Osteoblast (primary cell): ENCODE measurements around the gene SPAG6. TPM values are rescaled to one million over a fixed set of nuclear protein-coding genes. Genes with fewer than 3 reads are reported as not detected.

Experiments
- DNase-seq: peaks from one replicate; pipeline ENCODE4 v3.0.0; 2011; ENCODE audit warnings: low spot score, mixed read lengths; ENCODE audit not compliant: insufficient read length; ENCODE audit errors: missing footprints
- H2AFZ ChIP-seq: 2 replicates; pipeline ENCODE4 v1.6.0; 2011; ENCODE audit warnings: mild to moderate bottlenecking, low read length
- H3K27ac ChIP-seq: 2 replicates; pipeline ENCODE4 v1.5.1; 2011; ENCODE audit warnings: mild to moderate bottlenecking, low read depth, low read length, moderate library complexity
- H3K27me3 ChIP-seq: 2 replicates; pipeline ENCODE4 v1.6.0; 2012; ENCODE audit warnings: mild to moderate bottlenecking, control low read depth, inconsistent platforms, low read length, moderate library complexity; ENCODE audit not compliant: insufficient read depth
- H3K36me3 ChIP-seq: 2 replicates; pipeline ENCODE4 v1.5.1; 2011; ENCODE audit warnings: mild to moderate bottlenecking, low read length, control low read depth, moderate library complexity; ENCODE audit not compliant: insufficient read depth
- H3K4me1 ChIP-seq: 2 replicates; pipeline ENCODE4 v1.5.1; 2011; ENCODE audit warnings: mild to moderate bottlenecking, low read length, control low read depth, moderate library complexity; ENCODE audit not compliant: insufficient read depth
- H3K4me2 ChIP-seq: 2 replicates; pipeline ENCODE4 v1.6.0; 2011; ENCODE audit warnings: mild to moderate bottlenecking, low read length; ENCODE audit not compliant: insufficient read depth
- H3K4me3 ChIP-seq: fragments of 200-600 bp; sonication (generic); 3 replicates; pipeline ENCODE4 v1.5.1; 2012; ENCODE audit warnings: mild to moderate bottlenecking, low read length, inconsistent platforms; ENCODE audit not compliant: insufficient read depth
- H3K79me2 ChIP-seq: 2 replicates; pipeline ENCODE4 v1.6.0; 2012; ENCODE audit warnings: mild to moderate bottlenecking, low read length, control low read depth, inconsistent platforms; ENCODE audit not compliant: insufficient read depth
- H3K9me3 ChIP-seq: 2 replicates; pipeline ENCODE4 v1.5.1; 2011; ENCODE audit warnings: low read depth, low read length, control low read depth
- H4K20me1 ChIP-seq: 2 replicates; pipeline ENCODE4 v1.6.0; 2012; ENCODE audit warnings: mild to moderate bottlenecking, low read length, control low read depth; ENCODE audit not compliant: insufficient read depth
- CTCF ChIP-seq: IDR thresholded peaks from 2 replicates; pipeline ENCODE4 v1.5.1; 2011; ENCODE audit warnings: mild to moderate bottlenecking, low read depth, low read length, moderate library complexity; ENCODE audit errors: extremely low read depth
- total RNA-seq: library from RNA; depleted of rRNA; stranded (reverse); fragments of >200 nt; gene quantifications from 2 replicates; pipeline ENCODE4 v1.2.3, GENCODE V29; 2012

Gene SPAG6
- total RNA-seq, 1 donor, result not detected

DNA sequence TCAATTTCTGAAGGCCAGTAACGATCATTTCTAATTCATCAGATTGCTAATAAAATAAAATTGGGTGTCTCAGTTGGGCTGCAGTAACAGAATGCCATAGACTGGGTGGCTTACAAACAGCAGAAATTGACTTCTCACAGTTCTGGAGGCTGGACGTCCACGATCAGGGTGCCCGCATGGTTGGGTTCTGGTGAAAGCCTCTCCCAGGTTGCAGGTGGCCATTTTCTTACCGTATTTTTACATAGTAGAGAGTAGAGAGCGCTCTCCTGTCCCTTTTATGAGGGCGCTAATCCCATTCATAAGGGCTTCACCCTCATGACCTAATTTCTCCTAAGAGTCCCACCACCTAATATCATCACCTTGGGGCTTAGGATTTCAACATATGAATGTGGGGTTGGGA lies 106.0 kb downstream of the SPAG6 start:
- Histone ChIP-seq H3K36me3 (no peaks in the 10 kb centered on the region), H3K27ac (no peak overlapping the region), H3K27me3 (peaks cover 5% of the 10 kb centered on the region), H3K4me1 (no peaks in the 10 kb centered on the region), H3K4me2 (no peak overlapping the region), H2AFZ (no peak overlapping the region), H4K20me1 (no peaks in the 10 kb centered on the region), H3K4me3 (no peak overlapping the region), H3K79me2 (no peaks in the 10 kb centered on the region), H3K9me3 (no peaks in the 10 kb centered on the region)
- no peak for TF ChIP-seq CTCF
- DNase-seq, result no peak

DNA sequence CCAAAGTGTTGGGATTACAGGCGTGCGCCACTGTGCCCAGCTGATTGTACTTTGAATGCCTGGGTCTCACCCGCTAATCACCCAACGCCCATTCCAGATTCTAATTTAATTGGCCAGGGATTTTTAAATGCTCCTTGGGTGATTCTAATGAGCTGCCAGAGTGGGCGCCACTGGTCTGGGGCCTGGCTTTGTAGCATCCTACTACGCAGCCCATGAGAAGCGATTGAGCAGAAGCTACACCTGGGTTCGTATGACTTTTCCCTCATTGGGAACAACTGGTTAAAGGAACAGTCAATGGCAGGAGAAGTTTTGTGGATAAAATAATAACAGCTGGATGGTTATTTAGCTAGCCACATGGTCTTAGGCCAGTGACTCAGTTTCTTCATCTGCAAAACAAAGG lies 108.0 kb downstream of the SPAG6 start:
- Histone ChIP-seq H3K4me1 (no peaks in the 10 kb centered on the region), H3K36me3 (no peaks in the 10 kb centered on the region), H3K4me2 (no peak overlapping the region), H3K9me3 (no peaks in the 10 kb centered on the region), H2AFZ (no peak overlapping the region), H3K79me2 (no peaks in the 10 kb centered on the region), H3K27me3 (peaks cover 5% of the 10 kb centered on the region), H3K4me3 (no peak overlapping the region), H3K27ac (no peak overlapping the region), H4K20me1 (no peaks in the 10 kb centered on the region)
- no peak for DNase-seq
- no peak for TF ChIP-seq CTCF

DNA sequence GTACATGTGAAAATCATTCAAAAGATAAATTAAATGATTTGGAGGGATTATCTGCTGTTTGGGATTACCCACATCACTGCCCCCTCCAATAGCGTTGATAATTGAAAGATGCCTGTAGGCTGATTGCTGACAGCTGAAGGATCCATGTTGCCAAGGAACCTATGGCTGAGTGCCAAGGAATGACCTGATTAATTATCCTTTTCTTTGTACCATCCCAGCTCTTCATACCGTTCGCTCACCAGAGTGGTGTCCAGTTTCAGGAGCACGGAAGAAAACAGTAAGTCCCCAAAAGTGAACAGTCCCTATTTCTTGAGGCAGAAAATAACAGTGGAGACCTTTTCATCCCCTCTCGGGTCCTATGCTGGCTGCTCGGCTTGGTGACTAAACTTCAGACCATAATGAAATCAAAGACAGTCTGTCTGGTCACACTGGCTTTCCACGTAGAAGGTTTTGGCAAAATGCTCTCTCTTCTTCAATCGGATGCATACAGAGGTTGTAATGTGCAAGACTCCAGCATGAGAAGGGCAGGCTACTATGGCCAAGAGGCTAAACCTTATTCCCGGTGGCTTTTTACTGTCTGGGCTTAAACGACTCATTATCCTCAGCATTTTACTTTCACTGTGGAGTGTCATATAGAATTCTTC lies 108.8 kb downstream of the SPAG6 start:
- Histone ChIP-seq H4K20me1 (no peaks in the 10 kb centered on the region), H3K36me3 (no peaks in the 10 kb centered on the region), H3K9me3 (no peaks in the 10 kb centered on the region), H3K27ac (no peak overlapping the region), H2AFZ (peak overlapping the region; percentile 33), H3K4me1 (no peaks in the 10 kb centered on the region), H3K27me3 (no peaks in the 10 kb centered on the region), H3K4me2 (peak overlapping the region; percentile 15), H3K79me2 (no peaks in the 10 kb centered on the region), H3K4me3 (no peak overlapping the region)
- no peak for TF ChIP-seq CTCF
- DNase-seq, result no peak

- Histone ChIP-seq H3K4me1 (no peaks in the 10 kb centered on the region), H3K27ac (no peak overlapping the region), H3K4me3 (no peak overlapping the region), H3K4me2 (no peak overlapping the region), H4K20me1 (no peaks in the 10 kb centered on the region), H3K27me3 (no peaks in the 10 kb centered on the region), H3K79me2 (no peaks in the 10 kb centered on the region), H3K36me3 (no peaks in the 10 kb centered on the region), H2AFZ (no peak overlapping the region), H3K9me3 (no peaks in the 10 kb centered on the region)
- TF ChIP-seq CTCF, result no peak
- DNase-seq, result no peak
Observed at GRCh38 chr10:22454634-22455033, 109.3 kb downstream of the SPAG6 start.
